ENCODE measurements around the gene NTM.

The NTM gene

DNA sequence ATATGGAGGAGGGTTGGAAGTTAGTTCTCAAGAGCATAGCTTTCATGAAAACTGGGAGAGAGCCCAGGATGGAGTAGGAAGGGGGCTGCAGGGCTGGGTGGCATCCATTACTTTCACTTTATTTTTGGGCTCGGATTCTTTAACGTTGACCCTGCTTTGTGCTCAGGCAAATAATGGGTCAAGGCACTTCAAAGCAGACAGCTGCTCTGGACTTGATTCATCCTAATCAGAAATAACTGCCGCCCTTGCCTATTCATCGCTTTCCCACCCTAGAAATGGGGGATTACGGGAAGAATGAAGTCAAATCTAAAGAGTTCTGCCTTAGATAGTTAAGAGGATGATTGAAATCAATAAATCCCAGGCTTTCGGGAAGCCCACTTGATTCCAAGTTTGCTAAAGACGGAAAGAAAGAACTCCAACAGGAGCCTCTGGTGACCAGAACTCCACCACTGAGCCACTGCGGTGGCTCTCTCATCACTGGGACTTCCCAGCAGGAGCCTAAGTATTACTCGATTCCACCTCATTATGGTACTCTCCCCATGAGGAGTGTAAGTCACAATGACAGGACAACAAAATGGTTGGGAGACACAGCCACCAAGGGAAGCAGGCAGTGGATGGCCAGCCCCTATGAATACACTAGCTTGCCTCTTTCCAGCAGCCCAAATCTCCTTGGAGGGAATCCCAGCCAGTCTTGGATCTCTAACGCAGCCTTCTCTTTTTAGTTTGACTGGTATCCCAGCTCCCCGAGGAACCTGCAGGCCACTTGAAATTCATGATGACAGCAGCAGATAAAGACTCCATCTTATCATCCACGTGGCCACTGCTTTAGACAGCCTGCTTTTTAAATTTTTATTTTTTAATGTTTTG, 815.5 kb downstream of the NTM start:
- DNase-seq = no peak

DNA sequence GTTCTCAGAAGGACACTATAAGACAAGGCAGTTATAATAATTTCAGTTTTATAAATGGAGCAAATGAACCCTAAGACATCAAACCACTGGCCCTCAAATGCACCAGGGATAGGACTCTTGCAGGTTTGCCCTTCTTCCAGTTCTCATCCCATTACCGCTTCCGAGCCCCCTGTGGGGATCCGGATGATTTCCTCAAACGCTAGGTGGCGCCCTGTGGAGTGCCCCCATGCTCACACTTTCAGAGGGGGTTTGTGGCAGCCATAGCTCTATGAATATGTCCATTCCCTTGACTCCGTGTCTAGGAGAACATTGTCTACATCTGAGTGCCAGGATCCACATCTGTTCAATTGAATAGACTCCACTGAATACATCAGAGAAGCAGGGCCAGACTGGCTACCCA, 816.3 kb downstream of the NTM start:
- no peak for DNase-seq

- no peak for DNase-seq
These were observed 817.0 kb downstream of the NTM start for GRCh38 chr11:132187386-132187785.

GRCh38 chr11:132187814-132188213, 817.4 kb downstream of the NTM start:
- DNase-seq = no peak

DNA sequence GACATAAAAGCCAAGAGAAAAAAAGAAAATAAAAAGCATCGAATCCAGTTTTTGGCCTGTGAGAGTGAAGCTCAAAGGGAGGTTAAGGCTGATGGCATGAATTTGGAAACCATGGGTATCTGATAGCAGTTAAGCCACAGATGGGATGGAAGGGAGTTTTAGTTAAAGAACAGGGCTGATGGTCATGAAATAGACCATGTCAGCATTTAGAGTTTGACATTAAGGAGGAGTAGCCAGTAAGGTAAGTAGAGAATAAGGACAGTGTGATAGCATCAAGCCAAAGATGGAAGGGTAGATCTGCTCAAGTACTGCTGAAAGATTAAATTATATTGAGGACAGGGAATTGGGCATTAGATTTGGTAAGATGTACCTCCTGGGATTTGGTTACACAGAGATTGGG, 826.5 kb downstream of the NTM start:
- no peak for DNase-seq

DNA sequence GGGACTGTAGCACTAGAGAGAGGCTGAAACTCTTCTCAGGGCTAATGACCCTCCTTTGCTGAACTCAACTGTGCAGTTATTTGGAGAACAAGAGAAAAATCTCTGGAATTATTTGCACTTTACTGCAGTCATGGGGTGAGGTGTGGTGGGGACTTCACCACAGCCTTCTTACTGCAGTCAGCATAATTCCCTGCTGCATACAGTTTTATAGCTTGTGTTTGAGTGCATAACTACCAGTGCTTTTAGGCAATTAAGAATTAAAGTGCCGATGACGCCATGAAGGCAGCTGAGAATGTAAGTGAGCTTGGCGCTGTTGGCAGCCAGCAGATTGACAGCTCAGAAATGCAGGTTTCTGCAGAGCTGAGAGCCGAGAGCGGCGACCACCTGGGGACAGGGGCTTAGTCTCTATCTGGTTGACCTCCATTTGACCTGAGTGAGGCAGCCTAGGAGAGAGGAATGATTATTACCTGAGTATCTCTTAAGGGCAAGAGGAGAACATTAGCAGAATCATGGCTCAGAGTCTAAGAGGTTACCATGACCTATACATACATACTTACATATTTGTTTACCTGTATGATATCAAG, 830.0 kb downstream of the NTM start:
- DNase-seq = no peak

GRCh38 chr11:132202621-132203020, 832.2 kb downstream of the NTM start:
- DNase-seq = no peak

GRCh38 chr11:132205006-132205405, 834.6 kb downstream of the NTM start:
- DNase-seq = no peak

DNA sequence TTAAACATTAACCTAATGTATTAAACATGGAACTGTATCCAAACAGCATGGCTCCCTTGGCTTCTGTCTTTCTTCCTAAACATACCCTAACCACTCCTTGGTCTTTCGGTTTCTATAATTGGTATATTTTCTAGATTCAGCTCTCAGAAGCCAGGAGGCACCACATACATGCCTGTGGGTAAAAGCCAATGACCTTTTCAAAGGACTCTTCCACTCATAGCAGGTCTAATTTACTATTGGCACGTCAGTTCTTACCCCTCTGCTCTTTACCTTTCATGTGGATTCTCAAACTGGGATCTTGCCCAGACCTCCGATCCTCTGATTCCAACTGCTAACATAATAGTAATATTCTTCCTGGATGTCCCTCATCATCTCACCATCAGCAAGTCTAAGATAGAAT, 835.1 kb downstream of the NTM start:
- no peak for DNase-seq

DNA sequence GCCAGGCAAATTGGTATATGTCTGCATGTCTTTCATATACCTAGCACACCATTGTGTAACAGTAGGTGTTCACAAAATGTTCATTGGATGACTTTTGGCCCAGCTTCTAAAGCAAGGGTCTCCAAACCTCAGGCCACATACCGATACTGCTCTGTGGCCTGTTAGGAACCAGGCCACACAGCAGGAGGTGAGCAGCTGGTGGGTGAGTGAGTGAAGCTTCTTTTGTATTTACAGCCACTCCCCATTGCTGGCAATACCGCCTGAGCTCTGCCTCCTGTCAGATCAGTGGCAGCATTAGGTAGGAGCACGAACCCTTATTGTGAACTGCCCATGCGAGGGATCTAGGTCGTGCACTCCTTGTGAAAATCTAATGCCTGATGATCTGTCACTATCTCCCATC, 836.6 kb downstream of the NTM start:
- DNase-seq = no peak

- DNase-seq = no peak
These were observed 838.2 kb downstream of the NTM start for GRCh38 chr11:132208477-132209055.

DNA sequence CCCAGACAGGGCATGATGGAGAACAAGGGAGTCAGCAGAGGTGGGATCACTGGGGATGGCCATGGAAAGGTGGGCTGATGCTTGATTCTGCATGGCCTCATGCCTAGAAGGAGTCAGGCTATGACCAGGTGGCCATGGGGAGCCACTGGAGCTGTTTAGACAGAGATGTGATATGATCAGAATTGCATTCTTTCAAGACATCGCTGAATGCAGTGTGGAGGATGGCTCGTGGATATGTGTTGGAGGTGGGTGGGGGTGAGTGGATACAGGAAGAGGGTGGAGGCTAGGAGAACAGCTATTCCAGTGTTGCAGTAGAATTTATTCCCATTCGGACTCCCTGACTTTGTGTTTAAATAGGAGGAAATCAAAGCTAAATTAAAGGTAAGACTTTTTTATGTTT, 841.1 kb downstream of the NTM start:
- no peak for DNase-seq

DNA sequence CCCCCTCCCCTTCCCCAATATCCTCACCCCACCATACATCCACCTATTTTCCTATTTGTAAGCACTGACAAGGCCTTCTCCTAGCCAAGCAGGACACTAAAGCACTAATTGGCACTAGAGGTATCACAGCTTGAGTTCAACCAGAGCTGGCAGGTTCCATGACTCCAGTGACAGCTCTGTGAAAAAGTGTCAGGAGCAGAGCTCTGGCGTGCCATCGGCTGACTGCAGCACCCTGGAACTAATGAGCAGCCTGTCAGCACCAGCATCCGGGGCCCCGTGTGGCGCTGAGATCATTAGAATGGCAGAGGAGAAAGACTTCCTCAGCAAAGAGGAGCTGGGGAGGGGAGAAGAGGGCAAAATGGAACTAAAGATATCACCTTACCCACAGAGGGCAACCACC, 847.4 kb downstream of the NTM start:
- no peak for DNase-seq

- DNase-seq = no peak
These were observed 850.1 kb downstream of the NTM start for GRCh38 chr11:132220474-132220873.

- no peak for DNase-seq
These were observed 851.9 kb downstream of the NTM start for GRCh38 chr11:132222345-132222744.

GRCh38 chr11:132226522-132226921, 856.1 kb downstream of the NTM start:
- DNase-seq = no peak

- DNase-seq = no peak
These were observed 858.4 kb downstream of the NTM start for GRCh38 chr11:132228746-132229325.

DNA sequence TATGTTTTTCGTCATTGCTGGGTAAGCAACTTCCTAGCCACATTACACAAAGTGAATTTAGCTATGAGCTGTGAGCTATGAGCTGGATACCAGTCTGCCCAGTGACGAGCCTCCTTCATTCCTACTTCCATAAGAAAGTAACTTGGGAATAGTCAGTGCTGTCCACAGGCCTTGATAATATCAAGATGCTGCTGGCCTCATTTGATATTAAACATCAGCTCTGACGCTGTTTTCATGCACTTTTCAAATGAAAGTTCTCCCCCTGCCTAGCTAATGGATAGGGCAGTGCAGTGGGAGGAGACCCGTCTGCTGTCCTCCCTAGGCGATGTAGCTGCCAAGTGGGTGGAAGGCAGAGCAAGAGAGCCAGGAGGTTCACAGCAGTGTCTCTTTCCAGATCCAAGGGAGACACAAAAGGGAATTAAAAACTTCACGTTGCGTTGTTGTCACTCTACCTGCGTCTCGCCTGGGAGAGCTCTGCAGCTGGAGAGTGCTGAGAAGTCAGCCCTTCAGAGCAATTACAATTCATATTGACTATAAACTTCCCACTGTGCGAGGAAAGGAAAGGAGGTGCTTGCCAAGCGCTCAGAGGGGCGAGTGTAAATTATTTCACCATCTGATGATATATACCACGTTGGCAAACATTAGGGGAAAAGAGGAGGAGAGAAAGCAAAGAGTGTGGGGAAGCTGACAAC, 861.4 kb downstream of the NTM start:
- no peak for DNase-seq

DNA sequence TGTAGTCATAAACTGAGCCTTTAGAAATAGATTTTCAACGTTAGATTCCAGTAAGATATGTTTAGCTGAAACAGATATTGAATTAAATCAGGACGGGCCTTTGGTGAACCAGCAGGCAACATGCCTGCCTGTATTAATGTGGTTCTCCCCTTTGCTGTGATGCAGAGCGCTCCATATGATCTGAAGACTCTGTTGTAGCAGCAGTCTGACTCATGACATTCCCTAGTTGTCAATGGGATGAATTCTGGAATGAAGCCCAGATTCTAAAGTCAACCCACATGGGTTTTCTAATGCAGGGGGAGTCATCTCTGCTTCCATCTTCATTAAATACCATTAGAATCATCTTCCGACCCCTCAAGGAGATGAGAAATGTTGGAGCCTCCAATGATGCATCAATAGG, 864.5 kb downstream of the NTM start:
- DNase-seq = no peak

DNA sequence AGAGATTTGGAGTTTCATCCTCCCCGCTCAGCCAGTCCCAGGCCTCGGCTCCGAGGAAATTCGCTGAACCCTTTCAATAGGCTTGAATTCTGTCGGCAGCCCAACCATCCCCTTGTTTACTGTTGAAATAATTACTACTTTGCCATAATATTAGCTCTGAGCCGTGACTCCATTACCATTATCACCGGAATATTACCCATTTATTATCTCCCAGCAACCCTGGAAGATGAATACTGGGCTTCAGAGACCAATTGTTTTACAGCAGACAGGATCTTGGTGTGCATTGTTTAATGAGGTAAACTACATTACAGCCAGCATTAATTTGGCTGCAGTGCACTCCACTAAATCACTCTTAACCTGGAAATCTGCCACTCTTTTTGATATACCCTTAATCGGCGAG, 867.4 kb downstream of the NTM start:
- no peak for DNase-seq

GRCh38 chr11:132238331-132238866, 868.0 kb downstream of the NTM start:
- no peak for DNase-seq

GRCh38 chr11:132240374-132240773, 870.0 kb downstream of the NTM start:
- no peak for DNase-seq

- no peak for DNase-seq
These were observed 872.2 kb downstream of the NTM start for GRCh38 chr11:132242632-132243031.

Data from effector CD8-positive, alpha-beta T cell (primary cell).